Body of pancreas (tissue), 4 donors: Measurements from ENCODE around the gene ESPN. TPM values are rescaled to one million over a fixed set of nuclear protein-coding genes. Genes with fewer than 3 reads are reported as not detected.

ENCODE experiments used
- ATAC-seq: fragments of 150-250 bp; one replicate; pipeline ENCODE4 v1.9.1; 2016
- DNase-seq, 4 donors: peaks; one replicate each; pipeline ENCODE4 v3.0.0-alpha.2; 2019
- H3K27ac ChIP-seq, 4 donors: fragments of 200-600 bp; sonication (generic); 1 replicate in 3 of 4; 2 replicates in 1 of 4; pipeline versions ENCODE4 v1.5.1 to v1.6.1; 2016 to 2019; ENCODE audit warnings: mild to moderate bottlenecking in 1 of 4, mixed read lengths in 1 of 4, moderate library complexity in 1 of 4
- H3K27me3 ChIP-seq, 2 donors: fragments of 200-600 bp; sonication (generic); one replicate each; pipeline ENCODE4 v1.6.0; 2016; ENCODE audit warnings: mild to moderate bottlenecking in 1 of 2
- H3K36me3 ChIP-seq, 2 donors: fragments of 200-600 bp; sonication (generic); replicated peaks in 1 of 2; 2 replicates each; pipeline ENCODE4 v1.5.1; 2016; ENCODE audit warnings: low read depth in 2 of 2; ENCODE audit not compliant: insufficient read depth in 1 of 2
- H3K4me1 ChIP-seq: fragments of 200-600 bp; sonication (generic); one replicate; pipeline ENCODE4 v1.6.0; 2016
- H3K4me3 ChIP-seq, 2 donors: fragments of 200-600 bp; sonication (generic); 1 replicate in 1 of 2; 2 replicates in 1 of 2; pipeline ENCODE4 v1.5.1; 2016 to 2019
- H3K9me3 ChIP-seq, 3 donors: fragments of 200-600 bp; sonication (generic); 1 replicate in 2 of 3; 2 replicates in 1 of 3; pipeline ENCODE4 v1.5.1; 2016
- POLR2A ChIP-seq, 3 donors: fragments of 450-650 bp; IDR thresholded peaks; one replicate each; pipeline ENCODE4 v1.6.1; 2016; ENCODE audit warnings: antibody characterized with exemption in 3 of 3, mild to moderate bottlenecking in 2 of 3
- WGBS, 2 donors: methylation state at CpG; one replicate each; pipeline ENCODE4 v1.1.5; 2017; 5-methylcytosine and 5-hydroxymethylcytosine counted together
- intact Hi-C: fragments of 100-400 bp; cut with DNase I; formaldehyde crosslinking; loops from one replicate; pipeline ENCODE4 v1.15.1; 2023
- total RNA-seq, 2 donors: library from RNA; depleted of rRNA; stranded (reverse); fragments of >200 nt; gene quantifications; one replicate each; pipeline ENCODE4 v1.1.0, GENCODE V29; 2016
- TF ChIP-seq, protein P1 (sequence below), 7 experiments: fragments of 450-650 bp in 4 of 7; fragments of 200-600 bp in 3 of 7; sonication (generic) in 3 of 7; IDR thresholded peaks; one replicate each; pipeline ENCODE4 v1.5.1; 2016 to 2019; ENCODE audit warnings: antibody characterized with exemption in 7 of 7

ESPN gene
- total RNA-seq, 2 donors from 2014 or later, result 0.26 to 4.0 TPM

- no peak for TF ChIP-seq POLR2A (IDR thresholded peaks at IDR 0.05)
- TF ChIP-seq, protein P1, sequence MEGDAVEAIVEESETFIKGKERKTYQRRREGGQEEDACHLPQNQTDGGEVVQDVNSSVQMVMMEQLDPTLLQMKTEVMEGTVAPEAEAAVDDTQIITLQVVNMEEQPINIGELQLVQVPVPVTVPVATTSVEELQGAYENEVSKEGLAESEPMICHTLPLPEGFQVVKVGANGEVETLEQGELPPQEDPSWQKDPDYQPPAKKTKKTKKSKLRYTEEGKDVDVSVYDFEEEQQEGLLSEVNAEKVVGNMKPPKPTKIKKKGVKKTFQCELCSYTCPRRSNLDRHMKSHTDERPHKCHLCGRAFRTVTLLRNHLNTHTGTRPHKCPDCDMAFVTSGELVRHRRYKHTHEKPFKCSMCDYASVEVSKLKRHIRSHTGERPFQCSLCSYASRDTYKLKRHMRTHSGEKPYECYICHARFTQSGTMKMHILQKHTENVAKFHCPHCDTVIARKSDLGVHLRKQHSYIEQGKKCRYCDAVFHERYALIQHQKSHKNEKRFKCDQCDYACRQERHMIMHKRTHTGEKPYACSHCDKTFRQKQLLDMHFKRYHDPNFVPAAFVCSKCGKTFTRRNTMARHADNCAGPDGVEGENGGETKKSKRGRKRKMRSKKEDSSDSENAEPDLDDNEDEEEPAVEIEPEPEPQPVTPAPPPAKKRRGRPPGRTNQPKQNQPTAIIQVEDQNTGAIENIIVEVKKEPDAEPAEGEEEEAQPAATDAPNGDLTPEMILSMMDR (IDR thresholded peaks at IDR 0.05), result no peak
- intact Hi-C loops, result no loop called here
- 61% methylated on average over 10 of the region's 12 CpGs; no CpG with 5 or more reads in 1 of the 2 donors for WGBS, 2 donors
- Histone ChIP-seq H3K4me3 (no peak overlapping the region), H3K9me3 (no peaks in the 10 kb centered on the region), H3K36me3 (no peaks in the 10 kb centered on the region), H3K27me3 (no peaks in the 10 kb centered on the region), H3K4me1 (no peaks in the 10 kb centered on the region), H3K27ac (no peak overlapping the region)
- DNase-seq (no peak), ATAC-seq (no peak)
These were observed 82.9 kb downstream of the ESPN start for GRCh38 chr1:6507461-6507911.

DNA sequence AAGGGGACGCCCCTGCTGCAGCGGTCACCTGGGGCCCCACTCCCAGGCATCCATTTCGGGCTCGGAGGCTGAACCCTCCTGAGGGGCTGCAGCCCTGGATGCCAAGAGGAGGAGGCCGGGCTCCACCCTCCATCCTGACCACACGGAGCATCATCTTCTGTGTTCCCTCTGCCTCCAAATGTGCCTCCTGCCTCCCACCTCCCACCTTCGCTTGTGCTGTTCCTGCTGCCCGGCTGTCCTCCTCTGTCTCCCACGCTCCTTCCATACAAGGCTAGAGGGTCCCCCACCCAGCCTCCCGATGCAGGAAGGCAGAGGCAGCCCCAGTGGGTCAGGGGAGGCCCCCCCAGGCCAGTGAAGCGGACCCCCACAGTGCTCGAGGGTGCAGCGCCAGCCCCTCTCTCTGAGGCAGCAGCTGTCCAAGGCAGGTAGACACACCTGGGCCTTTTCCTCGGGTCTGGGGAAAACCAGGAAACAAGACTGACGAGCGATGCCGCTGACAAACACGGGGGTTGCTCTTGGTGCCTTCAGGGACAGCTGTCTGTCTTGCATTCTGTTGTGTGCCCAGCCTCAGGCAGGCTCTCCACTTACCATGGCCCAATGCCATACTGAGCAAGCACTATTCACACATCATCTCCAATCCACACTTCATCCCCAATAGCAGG lies 83.7 kb downstream of the ESPN start:
- WGBS, 2 donors, result 64 to 73% methylated on average over 17 to 18 of the region's 18 CpGs
- ATAC-seq (no peak), DNase-seq (no peak)
- H3K36me3 ChIP-seq, result no peaks in the 10 kb centered on the region
- H3K27ac ChIP-seq, result no peak overlapping the region
- no peaks in the 10 kb centered on the region for H3K27me3 ChIP-seq
- H3K4me1 ChIP-seq, result no peaks in the 10 kb centered on the region
- TF ChIP-seq POLR2A (IDR thresholded peaks at IDR 0.05), result no peak
- TF ChIP-seq, protein P1 (IDR thresholded peaks at IDR 0.05), result no peak
- intact Hi-C loops, result no loop called here
- H3K9me3 ChIP-seq, result no peaks in the 10 kb centered on the region
- no peak overlapping the region for H3K4me3 ChIP-seq

GRCh38 chr1:6508816-6509189 lies 84.2 kb downstream of the ESPN start:
- Histone ChIP-seq H3K4me1 (no peaks in the 10 kb centered on the region), H3K27me3 (no peaks in the 10 kb centered on the region), H3K36me3 (no peaks in the 10 kb centered on the region), H3K27ac (no peak overlapping the region), H3K9me3 (no peaks in the 10 kb centered on the region), H3K4me3 (no peak overlapping the region)
- no peak for TF ChIP-seq POLR2A (IDR thresholded peaks at IDR 0.05)
- TF ChIP-seq, protein P1 (IDR thresholded peaks at IDR 0.05), result no peak
- ATAC-seq, result no peak
- WGBS, 2 donors, result 77% methylated on average over 11 of the region's 11 CpGs; no CpG with 5 or more reads in 1 of the 2 donors
- DNase-seq, result no peak
- intact Hi-C loops, result no loop called here

GRCh38 chr1:6509220-6509918 lies 84.8 kb downstream of the ESPN start:
- ATAC-seq, result no peak
- 49 to 63% methylated on average over 14 to 20 of the region's 20 CpGs for WGBS, 2 donors
- DNase-seq, result no peak

More at GRCh38 chr1:6509220-6509918, 84.8 kb downstream of the ESPN start:
- Histone ChIP-seq H3K36me3 (no peaks in the 10 kb centered on the region), H3K27ac (no peak overlapping the region), H3K4me1 (no peaks in the 10 kb centered on the region), H3K4me3 (no peak overlapping the region), H3K27me3 (no peaks in the 10 kb centered on the region), H3K9me3 (no peaks in the 10 kb centered on the region)
- TF ChIP-seq, protein P1 (IDR thresholded peaks at IDR 0.05), result no peak
- TF ChIP-seq POLR2A (IDR thresholded peaks at IDR 0.05), result no peak
- intact Hi-C loops, result no loop called here
